ENCODE results near the gene CNIH1.

DNA sequence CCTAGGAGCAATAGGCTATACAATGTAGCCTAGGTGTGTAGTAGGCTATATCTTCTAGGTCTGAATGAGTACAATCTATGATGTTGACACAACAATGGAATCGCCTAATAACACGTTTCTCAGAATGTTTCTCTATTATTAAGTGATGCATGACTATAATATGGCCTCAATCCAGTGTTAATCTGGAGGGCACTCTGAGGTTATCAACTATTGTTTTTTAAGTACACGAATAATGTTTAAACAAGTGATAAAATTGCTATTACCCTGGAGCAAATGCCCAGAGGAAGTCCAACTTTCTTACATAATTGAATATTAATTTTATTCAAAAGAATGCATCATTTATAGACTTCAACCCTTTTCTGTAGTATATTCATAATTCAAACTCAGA lies 16.4 kb upstream of the CNIH1 start:
- TF ChIP-seq, protein P1, sequence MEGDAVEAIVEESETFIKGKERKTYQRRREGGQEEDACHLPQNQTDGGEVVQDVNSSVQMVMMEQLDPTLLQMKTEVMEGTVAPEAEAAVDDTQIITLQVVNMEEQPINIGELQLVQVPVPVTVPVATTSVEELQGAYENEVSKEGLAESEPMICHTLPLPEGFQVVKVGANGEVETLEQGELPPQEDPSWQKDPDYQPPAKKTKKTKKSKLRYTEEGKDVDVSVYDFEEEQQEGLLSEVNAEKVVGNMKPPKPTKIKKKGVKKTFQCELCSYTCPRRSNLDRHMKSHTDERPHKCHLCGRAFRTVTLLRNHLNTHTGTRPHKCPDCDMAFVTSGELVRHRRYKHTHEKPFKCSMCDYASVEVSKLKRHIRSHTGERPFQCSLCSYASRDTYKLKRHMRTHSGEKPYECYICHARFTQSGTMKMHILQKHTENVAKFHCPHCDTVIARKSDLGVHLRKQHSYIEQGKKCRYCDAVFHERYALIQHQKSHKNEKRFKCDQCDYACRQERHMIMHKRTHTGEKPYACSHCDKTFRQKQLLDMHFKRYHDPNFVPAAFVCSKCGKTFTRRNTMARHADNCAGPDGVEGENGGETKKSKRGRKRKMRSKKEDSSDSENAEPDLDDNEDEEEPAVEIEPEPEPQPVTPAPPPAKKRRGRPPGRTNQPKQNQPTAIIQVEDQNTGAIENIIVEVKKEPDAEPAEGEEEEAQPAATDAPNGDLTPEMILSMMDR (IDR thresholded peaks at IDR 0.05; ENCODE audit: insufficient read depth, low read length, poor library complexity, severe bottlenecking) = no peak
- no peak for TF ChIP-seq EZH2phosphoT487 (conservative IDR thresholded peaks at IDR 0.05; ENCODE audit: low read length)

Measured in SU-DHL-6 (cell line).